GM23338 (cell line): Measurements from ENCODE around the gene PHKB. TPM values are rescaled to one million over a fixed set of nuclear protein-coding genes. Genes with fewer than 3 reads are reported as not detected.

ENCODE experiments used
- ATAC-seq: fragments of 200-7000 bp; cut with Tn5 transposase; 3 replicates; pipeline ENCODE4 v1.9.1; 2020
- DNase-seq: peaks from one replicate; pipeline ENCODE4 v3.0.0-alpha.2; 2015; ENCODE audit warnings: low spot score
- H2AFZ ChIP-seq: fragments of 200-600 bp; sonication (generic); 2 replicates; pipeline ENCODE4 v1.8.0; 2016; ENCODE audit warnings: antibody characterized with exemption, mild to moderate bottlenecking, moderate library complexity
- H3F3A ChIP-seq: fragments of 200-600 bp; sonication (generic); replicated peaks from 2 replicates; pipeline ENCODE4 v1.8.0; 2017; ENCODE audit warnings: antibody characterized with exemption, mixed run types, low read depth
- H3K27ac ChIP-seq: fragments of 200-600 bp; sonication (generic); 2 replicates; pipeline ENCODE4 v1.6.1; 2016; ENCODE audit warnings: low read depth
- H3K27me3 ChIP-seq: fragments of 200-600 bp; sonication (generic); 2 replicates; pipeline ENCODE4 v1.8.0; 2016; ENCODE audit warnings: mild to moderate bottlenecking, mixed run types, moderate library complexity; ENCODE audit not compliant: insufficient read depth
- H3K36me3 ChIP-seq: fragments of 200-600 bp; sonication (generic); 2 replicates; pipeline ENCODE4 v1.8.0; 2016; ENCODE audit warnings: mild to moderate bottlenecking; ENCODE audit not compliant: insufficient read depth
- H3K4me1 ChIP-seq: fragments of 200-600 bp; sonication (generic); 2 replicates; pipeline ENCODE4 v1.8.0; 2016; ENCODE audit warnings: mild to moderate bottlenecking, moderate library complexity; ENCODE audit not compliant: insufficient read depth
- H3K4me2 ChIP-seq: fragments of 200-600 bp; sonication (generic); 2 replicates; pipeline ENCODE4 v1.7.1; 2017; ENCODE audit warnings: mixed run types
- H3K4me3 ChIP-seq: fragments of 200-600 bp; sonication (generic); 2 replicates; pipeline ENCODE4 v1.6.1; 2016; ENCODE audit warnings: mixed run types
- H3K79me2 ChIP-seq: fragments of 200-600 bp; sonication (generic); replicated peaks from 2 replicates; pipeline ENCODE4 v1.8.0; 2017; ENCODE audit warnings: mild to moderate bottlenecking; ENCODE audit not compliant: insufficient read depth
- H3K9me2 ChIP-seq: fragments of 200-600 bp; sonication (generic); 2 replicates; pipeline ENCODE4 v1.8.0; 2017; ENCODE audit not compliant: insufficient read depth
- H4K20me1 ChIP-seq: fragments of 200-600 bp; sonication (generic); replicated peaks from 2 replicates; pipeline ENCODE4 v1.8.0; 2017; ENCODE audit warnings: mild to moderate bottlenecking; ENCODE audit not compliant: insufficient read depth
- H3K27ac Mint-ChIP-seq: 2 replicates; pipeline ENCODE4 v1.8.0; 2020; ENCODE audit warnings: inconsistent platforms, mild to moderate bottlenecking, moderate library complexity, mixed read lengths
- H3K27me3 Mint-ChIP-seq: 3 replicates; pipeline ENCODE4 v1.8.0; 2022; ENCODE audit warnings: low read depth, mild to moderate bottlenecking, moderate library complexity, mixed read lengths, inconsistent platforms; ENCODE audit not compliant: insufficient read depth, poor library complexity
- H3K36me3 Mint-ChIP-seq: 3 replicates; pipeline ENCODE4 v1.8.0; 2021; ENCODE audit warnings: low read depth, mild to moderate bottlenecking, inconsistent platforms, moderate library complexity, mixed read lengths
- H3K4me1 Mint-ChIP-seq: 3 replicates; pipeline ENCODE4 v1.8.0; 2020; ENCODE audit warnings: mild to moderate bottlenecking, inconsistent platforms, mixed read lengths
- H3K4me3 Mint-ChIP-seq: 3 replicates; pipeline ENCODE4 v1.8.0; 2021; ENCODE audit warnings: moderate library complexity, mild to moderate bottlenecking, inconsistent platforms, mixed read lengths
- H3K9me3 Mint-ChIP-seq: 3 replicates; pipeline ENCODE4 v1.8.0; 2020; ENCODE audit warnings: moderate library complexity, mild to moderate bottlenecking, inconsistent platforms, mixed read lengths
- CREB1 ChIP-seq: fragments of 250-450 bp; sonication (Bioruptor Pico); IDR thresholded peaks from 2 replicates; pipeline ENCODE4 v1.5.0; 2020; ENCODE audit warnings: low read depth, mild to moderate bottlenecking, moderate library complexity
- EZH2 ChIP-seq: fragments of 200-600 bp; sonication (generic); IDR thresholded peaks from one replicate; pipeline ENCODE4 v1.8.0; 2017; ENCODE audit warnings: antibody characterized with exemption, mild to moderate bottlenecking, low read depth; ENCODE audit not compliant: unreplicated experiment
- EZH2phosphoT487 ChIP-seq: fragments of 200-600 bp; sonication (generic); IDR thresholded peaks from one replicate; pipeline ENCODE4 v1.8.1; 2018; ENCODE audit warnings: antibody characterized with exemption; ENCODE audit not compliant: unreplicated experiment
- JUNB ChIP-seq: IDR thresholded peaks from one replicate; pipeline ENCODE4 v1.6.1; 2016; ENCODE audit warnings: antibody characterized with exemption; ENCODE audit not compliant: unreplicated experiment
- NANOG ChIP-seq: IDR thresholded peaks from 2 replicates; pipeline ENCODE4 v1.6.1; 2016; ENCODE audit warnings: antibody characterized with exemption, borderline replicate concordance
- POLR2AphosphoS5 ChIP-seq: IDR thresholded peaks from 2 replicates; pipeline ENCODE4 v1.6.1; 2016; ENCODE audit warnings: antibody characterized with exemption, low read depth
- STAT1 ChIP-seq: IDR thresholded peaks from one replicate; pipeline ENCODE4 v1.6.1; 2016; ENCODE audit warnings: antibody characterized with exemption; ENCODE audit not compliant: unreplicated experiment
- ZNF114 ChIP-seq: fragments of 250-450 bp; sonication (Bioruptor Pico); IDR thresholded peaks from 2 replicates; pipeline ENCODE4 v1.5.0; 2020; ENCODE audit warnings: mild to moderate bottlenecking, moderate library complexity
- ZNF331 ChIP-seq: fragments of 250-450 bp; sonication (Bioruptor Pico); IDR thresholded peaks from 2 replicates; pipeline ENCODE4 v1.5.0; 2020; ENCODE audit warnings: low read depth, mild to moderate bottlenecking, moderate library complexity
- polyA plus RNA-seq: library from polyadenylated mRNA; unstranded; fragments of >200 nt; fragmentation: Nextera tagmentation; extraction: Ambion mirVana; gene quantifications from 2 replicates; pipeline ENCODE4 v1.2.1, GENCODE V29; 2016
- total RNA-seq: library from RNA; depleted of rRNA; stranded (reverse); fragments of >200 nt; shearing (Covaris generic); gene quantifications from 2 replicates; pipeline ENCODE4 v1.2.3, GENCODE V29; 2014
- TF ChIP-seq, protein P1 (sequence below): IDR thresholded peaks from one replicate; pipeline ENCODE4 v1.6.1; 2018; ENCODE audit warnings: antibody characterized with exemption; ENCODE audit not compliant: unreplicated experiment
- TF ChIP-seq, protein P2 (sequence below): fragments of 250-450 bp; sonication (Bioruptor Pico); IDR thresholded peaks from 2 replicates; pipeline ENCODE4 v1.5.0; 2020; ENCODE audit warnings: mild to moderate bottlenecking, moderate library complexity
- TF ChIP-seq, protein P3 (sequence below), 2 experiments: fragments of 200-600 bp in 1 of 2; sonication (generic) in 1 of 2; conservative IDR thresholded peaks; 2 replicates each; pipeline versions ENCODE4 v1.5.1 to v1.6.1; 2016 to 2017; ENCODE audit warnings: antibody characterized with exemption in 2 of 2, low read depth in 2 of 2, mild to moderate bottlenecking in 2 of 2, moderate library complexity in 1 of 2
- TF ChIP-seq, protein P4 (sequence below): IDR thresholded peaks from 2 replicates; pipeline ENCODE4 v1.6.1; 2016; ENCODE audit warnings: antibody characterized with exemption

The PHKB gene
- total and polyA plus RNA-seq, 2 experiments from 2014 or later = 20.3 to 57.3 TPM

DNA sequence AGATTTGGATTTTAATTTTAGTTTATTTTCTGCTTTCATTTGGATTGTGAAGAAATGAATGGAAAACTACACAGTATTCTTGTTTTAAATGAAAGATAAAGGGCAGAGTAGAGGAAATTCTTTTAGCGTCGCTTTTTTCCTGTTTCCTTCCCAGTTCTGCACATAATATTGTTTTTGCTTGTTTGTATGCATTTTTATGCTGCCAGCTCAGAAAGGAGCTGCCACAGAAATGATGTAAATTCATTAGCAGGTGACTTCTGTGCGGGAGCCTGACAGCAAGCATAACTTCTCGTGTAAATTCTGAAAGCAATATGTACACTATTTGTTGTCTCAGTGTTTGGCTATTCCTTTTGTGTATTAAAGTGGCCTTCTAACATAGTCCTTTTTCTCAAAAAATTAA lies 234.6 kb downstream of the PHKB start:
- Histone ChIP-seq H3K4me2 (no peak overlapping the region), H4K20me1 (no peaks in the 10 kb centered on the region), H3K27me3 (no peaks in the 10 kb centered on the region), H3K27ac (no peak overlapping the region), H3K4me3 (no peak overlapping the region), H3K79me2 (no peaks in the 10 kb centered on the region), H3F3A (no peaks in the 10 kb centered on the region), H3K36me3 (no peaks in the 10 kb centered on the region; the same call in 1 of the 2 replicates), H2AFZ (no peak overlapping the region), H3K4me1 (peaks cover 22% of the 10 kb centered on the region), H3K9me2 (no peaks in the 10 kb centered on the region)
- Mint-ChIP-seq H3K4me3 (no peak overlapping the region), H3K27me3 (no peaks in the 10 kb centered on the region), H3K27ac (no peak overlapping the region), H3K4me1 (peaks cover 14% of the 10 kb centered on the region), H3K36me3 (peaks cover 10% of the 10 kb centered on the region; the same call in 2 of the 3 replicates), H3K9me3 (no peaks in the 10 kb centered on the region)
- no peak for ATAC-seq
- TF ChIP-seq JUNB (no peak), EZH2phosphoT487 (no peak), ZNF114 (CRISPR knock-in tag) (no peak), NANOG (no peak), POLR2AphosphoS5 (no peak), CREB1 (no peak), ZNF331 (CRISPR knock-in tag) (no peak), EZH2 (no peak), STAT1 (no peak)
- TF ChIP-seq, protein P1, sequence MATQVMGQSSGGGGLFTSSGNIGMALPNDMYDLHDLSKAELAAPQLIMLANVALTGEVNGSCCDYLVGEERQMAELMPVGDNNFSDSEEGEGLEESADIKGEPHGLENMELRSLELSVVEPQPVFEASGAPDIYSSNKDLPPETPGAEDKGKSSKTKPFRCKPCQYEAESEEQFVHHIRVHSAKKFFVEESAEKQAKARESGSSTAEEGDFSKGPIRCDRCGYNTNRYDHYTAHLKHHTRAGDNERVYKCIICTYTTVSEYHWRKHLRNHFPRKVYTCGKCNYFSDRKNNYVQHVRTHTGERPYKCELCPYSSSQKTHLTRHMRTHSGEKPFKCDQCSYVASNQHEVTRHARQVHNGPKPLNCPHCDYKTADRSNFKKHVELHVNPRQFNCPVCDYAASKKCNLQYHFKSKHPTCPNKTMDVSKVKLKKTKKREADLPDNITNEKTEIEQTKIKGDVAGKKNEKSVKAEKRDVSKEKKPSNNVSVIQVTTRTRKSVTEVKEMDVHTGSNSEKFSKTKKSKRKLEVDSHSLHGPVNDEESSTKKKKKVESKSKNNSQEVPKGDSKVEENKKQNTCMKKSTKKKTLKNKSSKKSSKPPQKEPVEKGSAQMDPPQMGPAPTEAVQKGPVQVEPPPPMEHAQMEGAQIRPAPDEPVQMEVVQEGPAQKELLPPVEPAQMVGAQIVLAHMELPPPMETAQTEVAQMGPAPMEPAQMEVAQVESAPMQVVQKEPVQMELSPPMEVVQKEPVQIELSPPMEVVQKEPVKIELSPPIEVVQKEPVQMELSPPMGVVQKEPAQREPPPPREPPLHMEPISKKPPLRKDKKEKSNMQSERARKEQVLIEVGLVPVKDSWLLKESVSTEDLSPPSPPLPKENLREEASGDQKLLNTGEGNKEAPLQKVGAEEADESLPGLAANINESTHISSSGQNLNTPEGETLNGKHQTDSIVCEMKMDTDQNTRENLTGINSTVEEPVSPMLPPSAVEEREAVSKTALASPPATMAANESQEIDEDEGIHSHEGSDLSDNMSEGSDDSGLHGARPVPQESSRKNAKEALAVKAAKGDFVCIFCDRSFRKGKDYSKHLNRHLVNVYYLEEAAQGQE = no peak
- TF ChIP-seq, protein P2, sequence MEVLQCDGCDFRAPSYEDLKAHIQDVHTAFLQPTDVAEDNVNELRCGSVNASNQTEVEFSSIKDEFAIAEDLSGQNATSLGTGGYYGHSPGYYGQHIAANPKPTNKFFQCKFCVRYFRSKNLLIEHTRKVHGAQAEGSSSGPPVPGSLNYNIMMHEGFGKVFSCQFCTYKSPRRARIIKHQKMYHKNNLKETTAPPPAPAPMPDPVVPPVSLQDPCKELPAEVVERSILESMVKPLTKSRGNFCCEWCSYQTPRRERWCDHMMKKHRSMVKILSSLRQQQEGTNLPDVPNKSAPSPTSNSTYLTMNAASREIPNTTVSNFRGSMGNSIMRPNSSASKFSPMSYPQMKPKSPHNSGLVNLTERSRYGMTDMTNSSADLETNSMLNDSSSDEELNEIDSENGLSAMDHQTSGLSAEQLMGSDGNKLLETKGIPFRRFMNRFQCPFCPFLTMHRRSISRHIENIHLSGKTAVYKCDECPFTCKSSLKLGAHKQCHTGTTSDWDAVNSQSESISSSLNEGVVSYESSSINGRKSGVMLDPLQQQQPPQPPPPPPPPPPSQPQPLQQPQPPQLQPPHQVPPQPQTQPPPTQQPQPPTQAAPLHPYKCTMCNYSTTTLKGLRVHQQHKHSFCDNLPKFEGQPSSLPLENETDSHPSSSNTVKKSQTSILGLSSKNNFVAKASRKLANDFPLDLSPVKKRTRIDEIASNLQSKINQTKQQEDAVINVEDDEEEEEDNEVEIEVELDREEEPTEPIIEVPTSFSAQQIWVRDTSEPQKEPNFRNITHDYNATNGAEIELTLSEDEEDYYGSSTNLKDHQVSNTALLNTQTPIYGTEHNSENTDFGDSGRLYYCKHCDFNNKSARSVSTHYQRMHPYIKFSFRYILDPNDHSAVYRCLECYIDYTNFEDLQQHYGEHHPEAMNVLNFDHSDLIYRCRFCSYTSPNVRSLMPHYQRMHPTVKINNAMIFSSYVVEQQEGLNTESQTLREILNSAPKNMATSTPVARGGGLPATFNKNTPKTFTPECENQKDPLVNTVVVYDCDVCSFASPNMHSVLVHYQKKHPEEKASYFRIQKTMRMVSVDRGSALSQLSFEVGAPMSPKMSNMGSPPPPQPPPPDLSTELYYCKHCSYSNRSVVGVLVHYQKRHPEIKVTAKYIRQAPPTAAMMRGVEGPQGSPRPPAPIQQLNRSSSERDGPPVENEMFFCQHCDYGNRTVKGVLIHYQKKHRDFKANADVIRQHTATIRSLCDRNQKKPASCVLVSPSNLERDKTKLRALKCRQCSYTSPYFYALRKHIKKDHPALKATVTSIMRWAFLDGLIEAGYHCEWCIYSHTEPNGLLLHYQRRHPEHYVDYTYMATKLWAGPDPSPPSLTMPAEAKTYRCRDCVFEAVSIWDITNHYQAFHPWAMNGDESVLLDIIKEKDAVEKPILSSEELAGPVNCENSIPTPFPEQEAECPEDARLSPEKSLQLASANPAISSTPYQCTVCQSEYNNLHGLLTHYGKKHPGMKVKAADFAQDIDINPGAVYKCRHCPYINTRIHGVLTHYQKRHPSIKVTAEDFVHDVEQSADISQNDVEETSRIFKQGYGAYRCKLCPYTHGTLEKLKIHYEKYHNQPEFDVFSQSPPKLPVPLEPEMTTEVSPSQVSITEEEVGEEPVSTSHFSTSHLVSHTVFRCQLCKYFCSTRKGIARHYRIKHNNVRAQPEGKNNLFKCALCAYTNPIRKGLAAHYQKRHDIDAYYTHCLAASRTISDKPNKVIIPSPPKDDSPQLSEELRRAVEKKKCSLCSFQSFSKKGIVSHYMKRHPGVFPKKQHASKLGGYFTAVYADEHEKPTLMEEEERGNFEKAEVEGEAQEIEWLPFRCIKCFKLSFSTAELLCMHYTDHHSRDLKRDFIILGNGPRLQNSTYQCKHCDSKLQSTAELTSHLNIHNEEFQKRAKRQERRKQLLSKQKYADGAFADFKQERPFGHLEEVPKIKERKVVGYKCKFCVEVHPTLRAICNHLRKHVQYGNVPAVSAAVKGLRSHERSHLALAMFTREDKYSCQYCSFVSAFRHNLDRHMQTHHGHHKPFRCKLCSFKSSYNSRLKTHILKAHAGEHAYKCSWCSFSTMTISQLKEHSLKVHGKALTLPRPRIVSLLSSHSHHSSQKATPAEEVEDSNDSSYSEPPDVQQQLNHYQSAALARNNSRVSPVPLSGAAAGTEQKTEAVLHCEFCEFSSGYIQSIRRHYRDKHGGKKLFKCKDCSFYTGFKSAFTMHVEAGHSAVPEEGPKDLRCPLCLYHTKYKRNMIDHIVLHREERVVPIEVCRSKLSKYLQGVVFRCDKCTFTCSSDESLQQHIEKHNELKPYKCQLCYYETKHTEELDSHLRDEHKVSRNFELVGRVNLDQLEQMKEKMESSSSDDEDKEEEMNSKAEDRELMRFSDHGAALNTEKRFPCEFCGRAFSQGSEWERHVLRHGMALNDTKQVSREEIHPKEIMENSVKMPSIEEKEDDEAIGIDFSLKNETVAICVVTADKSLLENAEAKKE (CRISPR knock-in tag) = no peak
- TF ChIP-seq, protein P3, sequence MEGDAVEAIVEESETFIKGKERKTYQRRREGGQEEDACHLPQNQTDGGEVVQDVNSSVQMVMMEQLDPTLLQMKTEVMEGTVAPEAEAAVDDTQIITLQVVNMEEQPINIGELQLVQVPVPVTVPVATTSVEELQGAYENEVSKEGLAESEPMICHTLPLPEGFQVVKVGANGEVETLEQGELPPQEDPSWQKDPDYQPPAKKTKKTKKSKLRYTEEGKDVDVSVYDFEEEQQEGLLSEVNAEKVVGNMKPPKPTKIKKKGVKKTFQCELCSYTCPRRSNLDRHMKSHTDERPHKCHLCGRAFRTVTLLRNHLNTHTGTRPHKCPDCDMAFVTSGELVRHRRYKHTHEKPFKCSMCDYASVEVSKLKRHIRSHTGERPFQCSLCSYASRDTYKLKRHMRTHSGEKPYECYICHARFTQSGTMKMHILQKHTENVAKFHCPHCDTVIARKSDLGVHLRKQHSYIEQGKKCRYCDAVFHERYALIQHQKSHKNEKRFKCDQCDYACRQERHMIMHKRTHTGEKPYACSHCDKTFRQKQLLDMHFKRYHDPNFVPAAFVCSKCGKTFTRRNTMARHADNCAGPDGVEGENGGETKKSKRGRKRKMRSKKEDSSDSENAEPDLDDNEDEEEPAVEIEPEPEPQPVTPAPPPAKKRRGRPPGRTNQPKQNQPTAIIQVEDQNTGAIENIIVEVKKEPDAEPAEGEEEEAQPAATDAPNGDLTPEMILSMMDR (conservative IDR thresholded peaks at IDR 0.05; ENCODE audit: low read depth in 2 of 2) = no peak
- TF ChIP-seq, protein P4, sequence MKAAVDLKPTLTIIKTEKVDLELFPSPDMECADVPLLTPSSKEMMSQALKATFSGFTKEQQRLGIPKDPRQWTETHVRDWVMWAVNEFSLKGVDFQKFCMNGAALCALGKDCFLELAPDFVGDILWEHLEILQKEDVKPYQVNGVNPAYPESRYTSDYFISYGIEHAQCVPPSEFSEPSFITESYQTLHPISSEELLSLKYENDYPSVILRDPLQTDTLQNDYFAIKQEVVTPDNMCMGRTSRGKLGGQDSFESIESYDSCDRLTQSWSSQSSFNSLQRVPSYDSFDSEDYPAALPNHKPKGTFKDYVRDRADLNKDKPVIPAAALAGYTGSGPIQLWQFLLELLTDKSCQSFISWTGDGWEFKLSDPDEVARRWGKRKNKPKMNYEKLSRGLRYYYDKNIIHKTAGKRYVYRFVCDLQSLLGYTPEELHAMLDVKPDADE = no peak
- no peak for DNase-seq
